ENCODE data around the gene C10orf90. TPM values are rescaled to one million over a fixed set of nuclear protein-coding genes. Genes with fewer than 3 reads are reported as not detected.

Gene C10orf90
- total RNA-seq, 4 donors from 2014 or later = not detected

DNA sequence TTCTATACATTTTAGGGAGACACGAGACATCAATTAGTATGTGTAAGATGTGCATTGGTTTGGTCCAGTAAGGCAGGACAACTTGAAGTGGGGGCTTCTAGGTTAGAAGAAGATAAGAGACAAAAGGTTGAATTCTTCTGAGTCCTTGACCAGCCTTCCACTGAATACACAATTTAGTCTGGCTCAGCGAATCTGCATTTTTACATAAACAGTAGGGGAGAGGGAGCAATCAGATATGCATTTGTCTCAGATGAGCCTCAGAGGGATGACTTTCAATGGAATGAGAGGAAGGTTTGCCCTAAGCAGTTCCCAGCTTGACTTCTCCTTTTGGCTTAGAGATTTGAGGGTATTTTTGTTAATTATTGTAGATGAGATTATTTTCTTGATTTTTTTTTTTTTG lies 20.0 kb upstream of the C10orf90 start:
- TF ChIP-seq, protein P1, sequence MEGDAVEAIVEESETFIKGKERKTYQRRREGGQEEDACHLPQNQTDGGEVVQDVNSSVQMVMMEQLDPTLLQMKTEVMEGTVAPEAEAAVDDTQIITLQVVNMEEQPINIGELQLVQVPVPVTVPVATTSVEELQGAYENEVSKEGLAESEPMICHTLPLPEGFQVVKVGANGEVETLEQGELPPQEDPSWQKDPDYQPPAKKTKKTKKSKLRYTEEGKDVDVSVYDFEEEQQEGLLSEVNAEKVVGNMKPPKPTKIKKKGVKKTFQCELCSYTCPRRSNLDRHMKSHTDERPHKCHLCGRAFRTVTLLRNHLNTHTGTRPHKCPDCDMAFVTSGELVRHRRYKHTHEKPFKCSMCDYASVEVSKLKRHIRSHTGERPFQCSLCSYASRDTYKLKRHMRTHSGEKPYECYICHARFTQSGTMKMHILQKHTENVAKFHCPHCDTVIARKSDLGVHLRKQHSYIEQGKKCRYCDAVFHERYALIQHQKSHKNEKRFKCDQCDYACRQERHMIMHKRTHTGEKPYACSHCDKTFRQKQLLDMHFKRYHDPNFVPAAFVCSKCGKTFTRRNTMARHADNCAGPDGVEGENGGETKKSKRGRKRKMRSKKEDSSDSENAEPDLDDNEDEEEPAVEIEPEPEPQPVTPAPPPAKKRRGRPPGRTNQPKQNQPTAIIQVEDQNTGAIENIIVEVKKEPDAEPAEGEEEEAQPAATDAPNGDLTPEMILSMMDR (IDR thresholded peaks at IDR 0.05) = no peak
- no peak for TF ChIP-seq POLR2A (IDR thresholded peaks at IDR 0.05)
- Histone ChIP-seq H3K9me3 (no peaks in the 10 kb centered on the region), H3K4me3 (no peak overlapping the region), H3K27ac (no peak overlapping the region), H3K27me3 (no peaks in the 10 kb centered on the region), H3K36me3 (no peaks in the 10 kb centered on the region), H3K4me1 (no peaks in the 10 kb centered on the region)
- DNase-seq = no peak

GRCh38 chr10:126689461-126689994 lies 19.0 kb upstream of the C10orf90 start:
- no peak for TF ChIP-seq POLR2A (IDR thresholded peaks at IDR 0.05)
- TF ChIP-seq, protein P1 (IDR thresholded peaks at IDR 0.05) = no peak
- no peaks in the 10 kb centered on the region for H3K9me3 ChIP-seq
- H3K27me3 ChIP-seq = no peaks in the 10 kb centered on the region
- H3K4me1 ChIP-seq = no peaks in the 10 kb centered on the region
- no peaks in the 10 kb centered on the region for H3K36me3 ChIP-seq
- no peak overlapping the region for H3K4me3 ChIP-seq
- no peak overlapping the region for H3K27ac ChIP-seq
- no peak for DNase-seq

GRCh38 chr10:126687121-126687606 lies 16.7 kb upstream of the C10orf90 start:
- Histone ChIP-seq H3K4me3 (no peak overlapping the region), H3K27me3 (no peaks in the 10 kb centered on the region), H3K9me3 (no peaks in the 10 kb centered on the region), H3K36me3 (no peaks in the 10 kb centered on the region), H3K4me1 (no peaks in the 10 kb centered on the region), H3K27ac (no peak overlapping the region)
- no peak for DNase-seq
- no peak for TF ChIP-seq POLR2A (IDR thresholded peaks at IDR 0.05)
- TF ChIP-seq, protein P1 (IDR thresholded peaks at IDR 0.05) = no peak

DNA sequence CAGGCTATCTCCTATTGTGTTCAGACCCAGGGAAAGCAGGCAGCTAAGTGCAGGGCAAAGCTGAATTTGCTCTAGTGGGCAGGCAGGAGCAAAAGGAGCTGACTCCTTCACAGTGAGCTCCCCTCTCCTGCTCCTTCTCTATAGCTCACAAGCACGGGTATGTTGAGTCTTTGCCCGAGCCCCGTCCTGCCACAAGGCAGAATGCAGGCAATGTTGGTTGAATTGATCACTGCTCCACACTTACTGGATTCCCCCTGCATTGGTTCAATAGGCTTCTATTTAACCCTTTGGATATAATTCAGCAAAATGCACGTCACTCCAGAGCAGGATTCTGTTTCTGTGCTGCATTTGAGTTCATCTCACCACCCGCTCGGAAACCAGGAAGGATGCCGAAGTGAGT lies 16.2 kb upstream of the C10orf90 start:
- H3K27ac ChIP-seq = no peak overlapping the region
- no peaks in the 10 kb centered on the region for H3K36me3 ChIP-seq
- no peaks in the 10 kb centered on the region for H3K9me3 ChIP-seq
- no peak for DNase-seq
- no peaks in the 10 kb centered on the region for H3K4me1 ChIP-seq
- TF ChIP-seq, protein P1 (IDR thresholded peaks at IDR 0.05) = no peak
- TF ChIP-seq POLR2A (IDR thresholded peaks at IDR 0.05) = no peak
- no peak overlapping the region for H3K4me3 ChIP-seq
- no peaks in the 10 kb centered on the region for H3K27me3 ChIP-seq

DNA sequence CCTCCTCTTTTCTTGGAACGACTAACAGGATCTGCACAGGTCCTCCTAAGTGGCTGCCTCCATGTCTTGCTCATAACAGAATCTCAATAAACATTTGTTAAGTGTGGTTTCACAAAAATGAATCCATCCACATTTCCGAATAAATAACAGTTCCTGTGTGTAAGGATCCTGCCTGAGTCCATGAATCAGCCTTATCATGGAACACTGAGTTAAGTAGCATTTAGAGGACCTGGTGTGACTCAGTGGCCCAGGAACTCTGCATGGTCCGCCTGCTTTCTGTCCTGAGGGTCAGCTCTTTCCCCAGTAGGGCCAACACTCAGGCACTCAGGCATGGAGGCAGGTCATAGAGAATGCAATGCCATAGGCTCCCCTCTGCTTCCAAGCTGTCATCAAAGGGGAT lies 15.8 kb upstream of the C10orf90 start:
- Histone ChIP-seq H3K4me1 (no peaks in the 10 kb centered on the region), H3K4me3 (no peak overlapping the region), H3K27me3 (no peaks in the 10 kb centered on the region), H3K9me3 (no peaks in the 10 kb centered on the region), H3K36me3 (no peaks in the 10 kb centered on the region), H3K27ac (no peak overlapping the region)
- TF ChIP-seq, protein P1 (IDR thresholded peaks at IDR 0.05) = no peak
- no peak for TF ChIP-seq POLR2A (IDR thresholded peaks at IDR 0.05)
- no peak for DNase-seq

DNA sequence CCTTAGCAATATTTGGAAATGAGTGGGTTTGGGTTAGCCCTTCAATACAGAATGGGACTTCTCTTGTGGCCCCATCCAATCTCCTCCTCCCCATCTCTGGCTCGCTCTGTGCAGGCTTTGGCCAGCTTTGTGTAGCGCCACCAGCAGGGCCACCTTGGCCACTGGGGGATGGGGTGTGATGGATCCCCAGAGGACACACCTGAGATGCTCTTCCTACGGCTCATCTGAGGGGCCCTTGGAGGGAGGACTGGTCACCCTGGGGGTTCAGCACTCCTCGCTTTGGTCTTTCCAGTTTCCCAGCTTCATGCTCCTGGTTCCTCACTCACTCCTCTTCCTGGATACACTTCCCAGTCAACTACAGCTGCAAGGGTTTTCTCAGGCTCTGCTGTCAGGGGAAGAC lies 15.3 kb upstream of the C10orf90 start:
- DNase-seq = no peak
- no peak overlapping the region for H3K4me3 ChIP-seq
- H3K27ac ChIP-seq = no peak overlapping the region
- H3K27me3 ChIP-seq = no peaks in the 10 kb centered on the region
- no peaks in the 10 kb centered on the region for H3K4me1 ChIP-seq
- no peaks in the 10 kb centered on the region for H3K36me3 ChIP-seq
- H3K9me3 ChIP-seq = no peaks in the 10 kb centered on the region
- no peak for TF ChIP-seq POLR2A (IDR thresholded peaks at IDR 0.05)
- TF ChIP-seq, protein P1 (IDR thresholded peaks at IDR 0.05) = no peak

Measured in Peyer's patch (tissue), 4 donors.